Endothelial cell of umbilical vein (primary cell): Measurements from ENCODE around the gene MITF. TPM values are rescaled to one million over a fixed set of nuclear protein-coding genes. Genes with fewer than 3 reads are reported as not detected.

Experiments used
- BruUV-seq: library from RNA; stranded (reverse); fragments of 400-500 nt; replicated peaks from 2 replicates; lab custom pipeline; 2021; lab: Mats Ljungman, UMichigan
- CTCF ChIA-PET: fragments of 300-600, 350-600 bp; sonication (Branson Sonifier 250); formaldehyde crosslinking; loops from one replicate; lab custom pipeline; 2021; ENCODE audit warnings: antibody characterized with exemption, inconsistent platforms; lab: Charles Lee
- POLR2A ChIA-PET: fragments of 300-600, 350-600 bp; sonication (Branson Sonifier 250); formaldehyde crosslinking; loops from one replicate; lab custom pipeline; 2021; ENCODE audit warnings: antibody characterized with exemption, inconsistent platforms; lab: Charles Lee
- DNase-seq: peaks from one replicate; pipeline ENCODE4 v3.0.0-alpha.2; 2011; ENCODE audit warnings: low read depth, low spot score
- FAIRE-seq: peaks from 2 replicates; lab custom pipeline; 2011; peaks lifted over from hg19 to GRCh38; lab: Jason Lieb, UNC
- H2AFZ ChIP-seq: 2 replicates; pipeline ENCODE4 v1.6.0; 2012; ENCODE audit warnings: low read depth, low read length, control low read depth, inconsistent platforms
- H3K27ac ChIP-seq: 2 replicates; pipeline ENCODE4 v1.5.1; 2011; ENCODE audit warnings: low read depth, mild to moderate bottlenecking, control low read depth, low read length, moderate library complexity; ENCODE audit not compliant: insufficient read depth
- H3K27me3 ChIP-seq, 2 experiments: 2 replicates each; pipeline versions ENCODE4 v1.6.0 to v1.6.1; 2011; ENCODE audit warnings: low read length in 2 of 2, mixed read lengths in 1 of 2; ENCODE audit not compliant: control insufficient read depth in 2 of 2, insufficient read depth in 2 of 2
- H3K36me3 ChIP-seq, 2 experiments: 2 replicates in 1 of 2; 3 replicates in 1 of 2; pipeline ENCODE4 v1.5.1; 2011; ENCODE audit warnings: low read length in 2 of 2, mild to moderate bottlenecking in 1 of 2, moderate library complexity in 1 of 2; ENCODE audit not compliant: control insufficient read depth in 2 of 2, insufficient read depth in 2 of 2; ENCODE audit errors: extremely low read depth in 1 of 2
- H3K4me1 ChIP-seq: 3 replicates; pipeline ENCODE4 v1.5.1; 2011; ENCODE audit warnings: mild to moderate bottlenecking, low read length; ENCODE audit not compliant: control insufficient read depth, insufficient read depth; ENCODE audit errors: extremely low read depth
- H3K4me2 ChIP-seq: 2 replicates; pipeline ENCODE4 v1.6.1; 2011; ENCODE audit warnings: low read length, control low read depth, mixed read lengths; ENCODE audit not compliant: insufficient read depth
- H3K4me3 ChIP-seq, 3 experiments: fragments of 200-600 bp in 1 of 3; sonication (generic), shearing (Covaris generic) in 1 of 3; replicated peaks in 1 of 3; 2 replicates each; pipeline ENCODE4 v1.5.1; 2011 to 2016; ENCODE audit warnings: control low read depth in 3 of 3, low read length in 3 of 3, mild to moderate bottlenecking in 2 of 3, inconsistent platforms in 1 of 3, low read depth in 1 of 3, moderate library complexity in 1 of 3; ENCODE audit not compliant: insufficient read depth in 1 of 3
- H3K79me2 ChIP-seq: 2 replicates; pipeline ENCODE4 v1.6.0; 2012; ENCODE audit warnings: low read length, inconsistent platforms; ENCODE audit not compliant: control insufficient read depth, insufficient read depth
- H3K9ac ChIP-seq: replicated peaks from 2 replicates; pipeline ENCODE3; 2011; ENCODE audit warnings: low read length, control low read depth; ENCODE audit not compliant: insufficient read depth; ENCODE audit errors: extremely low read depth
- H3K9me1 ChIP-seq: replicated peaks from 3 replicates; pipeline ENCODE4 v1.6.0; 2011; ENCODE audit warnings: mild to moderate bottlenecking, low read length; ENCODE audit not compliant: control insufficient read depth, insufficient read depth; ENCODE audit errors: extremely low read depth
- H3K9me3 ChIP-seq: replicated peaks from 2 replicates; pipeline ENCODE4 v1.5.1; 2012; ENCODE audit warnings: low read length, inconsistent platforms; ENCODE audit not compliant: control insufficient read depth, insufficient read depth
- H4K20me1 ChIP-seq: replicated peaks from 2 replicates; pipeline ENCODE3; 2011; ENCODE audit warnings: mild to moderate bottlenecking, low read length; ENCODE audit not compliant: control insufficient read depth, insufficient read depth; ENCODE audit errors: extremely low read depth
- EZH2 ChIP-seq: IDR thresholded peaks from 2 replicates; pipeline ENCODE4 v1.6.1; 2012; ENCODE audit warnings: borderline replicate concordance, low read depth, mild to moderate bottlenecking, moderate library complexity, low read length, inconsistent platforms; ENCODE audit not compliant: severe bottlenecking
- FOS ChIP-seq: IDR thresholded peaks from 2 replicates; pipeline ENCODE4 v1.6.1; 2011; ENCODE audit warnings: mild to moderate bottlenecking, low read length, moderate library complexity, borderline replicate concordance; ENCODE audit not compliant: insufficient read depth
- GATA2 ChIP-seq: IDR thresholded peaks from 2 replicates; pipeline ENCODE4 v1.7.0; 2011; ENCODE audit warnings: low read depth, mild to moderate bottlenecking, moderate library complexity, mixed read lengths, low read length; ENCODE audit not compliant: insufficient read length, insufficient read depth
- JUN ChIP-seq: IDR thresholded peaks from 2 replicates; pipeline ENCODE4 v1.6.1; 2011; ENCODE audit warnings: borderline replicate concordance, low read depth; ENCODE audit not compliant: insufficient read length, insufficient read depth
- MYC ChIP-seq: IDR thresholded peaks from one replicate; pipeline ENCODE4 v1.6.1; 2011; ENCODE audit warnings: mild to moderate bottlenecking, low read depth, low read length
- POLR2A ChIP-seq: IDR thresholded peaks from 2 replicates; pipeline ENCODE4 v1.6.1; 2012; ENCODE audit warnings: low read depth, mild to moderate bottlenecking, control low read depth, low read length
- POLR2AphosphoS5 ChIP-seq: IDR thresholded peaks from 2 replicates; pipeline ENCODE4 v1.6.1; 2012; ENCODE audit warnings: low read depth, mild to moderate bottlenecking, control low read depth, low read length, moderate library complexity; ENCODE audit not compliant: insufficient read depth
- dilution Hi-C: fragments of 300-500 bp; cut with MboI; formaldehyde crosslinking; loops from one replicate; pipeline ENCODE4 v1.15.0; 2019; ENCODE audit warnings: low sequenced_read_pairs; ENCODE audit not compliant: extremely low pct_ligation_motif_present
- intact Hi-C: fragments of 100-400 bp; cut with micrococcal nuclease; formaldehyde crosslinking; loops from one replicate; pipeline ENCODE4 v1.10.0; 2022
- polyA plus RNA-seq, 4 experiments: library from polyadenylated mRNA; depleted of rRNA in 3 of 4; stranded (reverse) in 3 of 4; unstranded in 1 of 4; fragments of >200 nt; gene quantifications; 2 replicates each; pipeline versions ENCODE4 v1.2.1 to v1.2.3, GENCODE V29; 2011 to 2012; ENCODE audit warnings: missing spikeins in 1 of 4
- total RNA-seq: library from RNA; stranded (reverse); gene quantifications from 2 replicates; pipeline ENCODE4 v1.2.3, GENCODE V29; 2021
- TF ChIP-seq, protein P1 (sequence below): IDR thresholded peaks from 2 replicates; pipeline ENCODE4 v1.6.1; 2011; ENCODE audit not compliant: insufficient read depth, insufficient read length
- TF ChIP-seq, protein P2 (sequence below), 2 donors: IDR thresholded peaks; 1 replicate in 1 of 2; 2 replicates in 1 of 2; pipeline ENCODE4 v1.5.1; 2011; ENCODE audit warnings: low read length in 2 of 2, mild to moderate bottlenecking in 2 of 2, moderate library complexity in 2 of 2, control low read depth in 1 of 2, inconsistent platforms in 1 of 2, low read depth in 1 of 2; ENCODE audit not compliant: insufficient read depth in 1 of 2; ENCODE audit errors: extremely low read depth in 1 of 2

The MITF gene
- total and polyA plus RNA-seq, 2 donors (not counting 3 experiments of a cell fraction or from before 2014, with no cell fraction given), result 1.6 to 2.5 TPM

DNA sequence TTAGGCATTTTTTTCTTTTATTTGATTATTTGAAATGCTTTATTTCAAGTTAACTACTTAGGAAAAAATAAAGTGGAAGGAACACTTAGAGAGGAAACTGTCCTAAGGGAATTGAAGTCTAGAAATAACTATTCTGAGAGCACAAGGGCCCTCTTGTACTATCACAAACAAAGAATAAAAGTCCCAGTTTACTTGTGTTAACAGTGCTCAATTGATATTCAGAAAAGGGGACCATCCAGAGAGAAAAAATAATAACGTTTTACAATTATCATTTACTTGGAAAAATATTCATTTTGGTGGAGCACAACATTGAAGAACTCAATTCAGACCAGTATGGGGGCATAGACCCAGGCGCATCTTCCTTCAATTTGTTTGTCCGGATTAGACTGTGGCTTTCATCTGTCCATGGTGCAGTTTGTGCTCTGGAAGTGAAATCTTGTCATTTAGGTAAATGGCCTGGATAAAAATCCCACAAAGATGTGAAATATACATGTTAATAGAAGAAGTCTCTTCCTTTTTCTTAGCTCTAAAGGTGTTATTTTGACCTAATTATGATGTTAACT lies 205.7 kb downstream of the MITF start:
- CTCF ChIA-PET, result interaction anchor here (6.1 kb wide), 1 partner anchor 253 kb away, joined by 81 read pairs; no protein-coding TSS in a partner anchor
- BruUV-seq, result no TSS peak

More for the DNA sequence above, 205.7 kb downstream of the MITF start:
- POLR2A ChIA-PET, result no interaction called here
- H3K9me1 ChIP-seq, result no peaks in the 10 kb centered on the region
- H2AFZ ChIP-seq, result no peak overlapping the region
- no peaks in the 10 kb centered on the region for H3K36me3 ChIP-seq
- no peaks in the 10 kb centered on the region for H3K27me3 ChIP-seq
- no peak overlapping the region for H3K4me2 ChIP-seq
- DNase-seq (no peak), FAIRE-seq (no peak)
- no peaks in the 10 kb centered on the region for H3K79me2 ChIP-seq
- H3K4me3 ChIP-seq, result no peak overlapping the region
- dilution Hi-C loops, result no loop called here
- TF ChIP-seq MYC (no peak), POLR2A (no peak), EZH2 (no peak), GATA2 (no peak), POLR2AphosphoS5 (no peak), FOS (no peak), JUN (no peak)
- TF ChIP-seq, protein P1, sequence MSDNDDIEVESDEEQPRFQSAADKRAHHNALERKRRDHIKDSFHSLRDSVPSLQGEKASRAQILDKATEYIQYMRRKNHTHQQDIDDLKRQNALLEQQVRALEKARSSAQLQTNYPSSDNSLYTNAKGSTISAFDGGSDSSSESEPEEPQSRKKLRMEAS, result no peak
- TF ChIP-seq, protein P2, sequence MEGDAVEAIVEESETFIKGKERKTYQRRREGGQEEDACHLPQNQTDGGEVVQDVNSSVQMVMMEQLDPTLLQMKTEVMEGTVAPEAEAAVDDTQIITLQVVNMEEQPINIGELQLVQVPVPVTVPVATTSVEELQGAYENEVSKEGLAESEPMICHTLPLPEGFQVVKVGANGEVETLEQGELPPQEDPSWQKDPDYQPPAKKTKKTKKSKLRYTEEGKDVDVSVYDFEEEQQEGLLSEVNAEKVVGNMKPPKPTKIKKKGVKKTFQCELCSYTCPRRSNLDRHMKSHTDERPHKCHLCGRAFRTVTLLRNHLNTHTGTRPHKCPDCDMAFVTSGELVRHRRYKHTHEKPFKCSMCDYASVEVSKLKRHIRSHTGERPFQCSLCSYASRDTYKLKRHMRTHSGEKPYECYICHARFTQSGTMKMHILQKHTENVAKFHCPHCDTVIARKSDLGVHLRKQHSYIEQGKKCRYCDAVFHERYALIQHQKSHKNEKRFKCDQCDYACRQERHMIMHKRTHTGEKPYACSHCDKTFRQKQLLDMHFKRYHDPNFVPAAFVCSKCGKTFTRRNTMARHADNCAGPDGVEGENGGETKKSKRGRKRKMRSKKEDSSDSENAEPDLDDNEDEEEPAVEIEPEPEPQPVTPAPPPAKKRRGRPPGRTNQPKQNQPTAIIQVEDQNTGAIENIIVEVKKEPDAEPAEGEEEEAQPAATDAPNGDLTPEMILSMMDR (IDR thresholded peaks at IDR 0.05; ENCODE audit: extremely low read depth in 1 of 2, insufficient read depth in 1 of 2, low read depth in 1 of 2, low read length in 2 of 2), result no peak
- H4K20me1 ChIP-seq, result no peaks in the 10 kb centered on the region
- no peak overlapping the region for H3K27ac ChIP-seq
- H3K9ac ChIP-seq, result no peak overlapping the region
- intact Hi-C loops, result loop anchor here (5.0 to 10.0 kb wide), 3 partner anchors 153 to 518 kb away; no protein-coding TSS in a partner anchor
- no peaks in the 10 kb centered on the region for H3K4me1 ChIP-seq
- H3K9me3 ChIP-seq, result no peaks in the 10 kb centered on the region
